Stimulated activated CD4-positive, alpha-beta T cell treated with anti-CD3 and anti-CD28 coated beads, Interleukin-15, amount 100 ng/mL, for 1 hour (primary cell): ENCODE data around the gene TMEM72.

ENCODE experiments used
- DNase-seq, 2 donors: peaks; one replicate each; pipeline ENCODE4 v3.0.0-alpha.2; 2020; ENCODE audit warnings: low read depth in 1 of 2, low spot score in 1 of 2

Gene TMEM72

GRCh38 chr10:44889834-44890233, 21.3 kb upstream of the TMEM72 start:
- no peak for DNase-seq

DNA sequence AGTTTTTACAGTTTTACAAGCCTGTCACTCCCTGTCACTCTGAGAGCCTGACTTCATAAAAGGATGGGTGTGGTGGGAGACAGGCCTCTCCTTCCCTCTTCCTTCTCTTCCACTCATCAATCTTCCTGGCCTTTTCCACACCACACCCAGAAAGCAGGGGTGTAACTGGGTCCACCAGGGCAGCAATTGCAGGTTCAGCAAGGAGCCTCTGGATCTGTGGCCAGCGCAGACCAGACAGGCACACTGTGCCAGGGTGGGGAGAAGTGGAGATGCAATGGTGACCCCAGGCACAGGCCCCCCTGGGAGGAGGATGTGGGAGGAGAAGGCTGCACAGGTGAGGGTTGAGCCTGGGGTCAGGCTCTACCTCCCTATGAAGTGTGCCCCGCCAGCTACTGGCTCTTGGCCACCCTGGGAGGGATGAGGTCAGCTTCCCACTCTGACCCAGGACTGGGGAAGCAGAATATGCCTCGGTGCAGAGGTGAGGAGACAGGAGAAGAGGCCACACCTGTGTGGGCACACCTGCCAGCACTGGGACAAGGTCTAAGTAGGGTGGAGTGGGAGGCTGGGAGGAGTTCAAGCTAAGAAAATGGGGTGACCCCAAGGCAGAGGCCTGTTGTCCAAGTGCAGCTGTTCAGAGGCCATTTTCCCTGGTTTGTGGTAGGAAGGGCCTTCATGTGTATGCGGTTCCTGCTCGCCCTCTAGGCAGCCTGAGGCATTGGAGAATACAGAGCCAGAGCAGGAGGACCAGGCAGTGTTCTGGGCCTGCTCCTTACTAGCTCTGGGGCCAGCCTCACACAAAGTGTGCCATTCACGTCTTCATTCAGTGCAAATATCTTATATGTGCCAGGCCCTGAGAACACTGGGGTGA, 20.2 kb upstream of the TMEM72 start:
- DNase-seq, result no peak

DNA sequence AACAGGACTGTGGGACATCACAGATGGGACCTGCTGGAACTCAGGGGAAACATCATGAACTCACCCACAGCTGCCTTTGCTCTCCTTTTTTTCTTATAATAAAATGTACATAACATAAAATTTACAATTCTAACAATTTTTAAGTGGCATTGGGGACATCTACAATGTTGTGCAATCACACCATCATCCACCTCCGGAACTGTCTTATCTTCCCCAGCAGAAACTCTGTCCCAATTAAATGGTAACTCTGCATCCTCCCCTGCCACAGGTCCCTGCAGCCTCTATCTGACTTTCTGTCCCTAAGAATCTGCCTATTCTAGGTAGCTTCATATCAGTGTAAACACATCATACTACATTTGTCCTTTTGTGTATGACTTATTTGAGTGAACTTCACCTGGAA, 19.4 kb upstream of the TMEM72 start:
- no peak for DNase-seq

DNA sequence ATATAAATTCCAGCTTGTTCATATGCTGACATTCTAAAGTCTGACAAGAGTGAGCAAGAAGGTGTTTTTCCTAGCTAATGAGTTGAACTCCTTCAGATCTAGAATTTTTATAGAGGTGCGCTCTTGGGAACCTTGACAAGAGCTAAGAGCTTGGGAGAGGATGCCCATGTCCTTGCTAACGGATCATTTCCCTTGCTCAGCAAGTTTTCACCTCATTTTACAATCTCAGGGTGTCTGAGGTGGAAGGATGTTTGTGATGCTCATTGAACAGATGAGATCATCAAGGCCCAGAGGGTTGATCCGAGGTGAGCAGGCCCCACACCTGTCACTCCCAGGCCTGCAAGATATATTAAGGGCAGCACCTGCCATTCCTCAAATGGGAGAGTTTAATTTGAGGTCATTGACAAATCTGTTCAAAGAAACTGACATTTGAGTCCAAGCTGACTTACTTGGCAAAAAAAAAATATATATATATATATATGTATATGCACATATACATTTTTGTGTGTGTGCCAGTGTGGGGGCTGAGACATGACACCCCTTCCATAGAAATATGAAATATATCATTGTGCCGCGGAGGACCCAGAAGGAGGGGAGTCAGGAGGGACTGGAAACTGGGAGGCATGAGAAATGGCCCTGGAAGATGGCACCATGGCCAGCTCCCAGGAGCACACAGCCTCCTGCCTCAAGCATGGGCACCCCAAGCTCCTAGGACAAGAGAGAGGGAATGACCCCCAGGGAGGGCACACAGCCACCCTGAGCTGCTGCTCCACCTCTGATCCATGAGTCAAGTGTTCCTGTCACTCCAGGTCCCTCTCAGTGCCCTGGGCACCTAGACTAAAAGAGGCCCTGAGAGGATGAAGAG, 17.3 kb upstream of the TMEM72 start:
- no peak for DNase-seq

DNA sequence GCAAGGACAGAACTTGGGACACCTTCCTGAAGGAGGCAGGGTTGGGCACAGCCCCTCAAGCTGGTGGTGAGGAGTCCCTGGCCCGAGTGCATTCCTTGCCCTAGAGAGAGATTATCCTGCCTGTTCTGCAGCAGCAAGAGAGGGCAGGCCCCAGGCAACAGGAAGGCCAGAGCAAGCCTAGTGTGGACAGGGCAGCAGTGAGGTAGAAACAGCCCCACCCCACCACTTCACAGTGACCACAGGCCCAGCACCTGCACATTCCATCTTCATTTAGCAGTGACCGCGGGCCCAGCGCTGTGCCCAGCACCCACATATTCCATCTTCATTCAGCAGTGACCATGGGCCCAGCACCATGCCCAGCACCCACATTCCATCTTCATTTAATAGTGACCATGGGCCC, 16.4 kb upstream of the TMEM72 start:
- no peak for DNase-seq

DNA sequence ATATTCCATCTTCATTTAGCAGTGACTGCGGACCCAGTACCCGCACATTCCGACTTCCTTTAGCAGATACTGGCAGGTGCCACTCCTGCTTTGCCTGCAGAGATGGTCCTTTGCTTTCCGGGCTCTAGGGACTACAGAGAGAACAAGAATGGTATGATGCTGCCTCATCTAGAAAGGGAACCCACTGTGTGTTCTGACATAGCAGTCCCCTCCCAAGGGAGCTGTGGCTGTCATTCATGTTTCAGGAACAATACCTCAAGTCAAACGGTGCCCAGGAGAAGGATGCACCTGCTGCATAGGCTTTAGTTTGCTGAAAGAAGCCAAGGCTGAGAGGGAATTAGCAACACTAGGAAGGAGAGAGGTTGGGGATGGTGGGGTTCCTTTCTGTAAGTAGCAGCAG, 15.9 kb upstream of the TMEM72 start:
- DNase-seq, result no peak

GRCh38 chr10:44897049-44897448, 14.1 kb upstream of the TMEM72 start:
- no peak for DNase-seq

DNA sequence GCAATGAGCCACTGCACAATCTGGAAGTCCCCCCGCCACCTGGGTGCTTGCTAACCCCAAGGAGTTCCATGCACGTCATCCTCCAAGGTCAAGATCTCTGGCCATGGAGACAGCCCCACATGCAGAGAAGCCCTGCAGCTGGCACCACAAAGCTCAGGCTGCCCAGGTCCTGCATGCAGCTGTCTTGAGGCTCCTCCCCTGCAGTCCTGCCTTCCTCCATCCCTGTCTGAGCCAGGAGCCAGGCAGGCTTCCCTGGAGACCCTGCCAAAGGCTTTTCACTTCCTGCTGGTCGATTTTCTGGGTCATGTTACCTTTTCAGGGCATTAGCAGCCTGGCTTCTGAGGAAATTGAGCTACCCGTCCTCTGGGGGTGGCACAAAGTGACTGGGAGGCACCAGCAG, 12.5 kb upstream of the TMEM72 start:
- DNase-seq, result no peak

DNA sequence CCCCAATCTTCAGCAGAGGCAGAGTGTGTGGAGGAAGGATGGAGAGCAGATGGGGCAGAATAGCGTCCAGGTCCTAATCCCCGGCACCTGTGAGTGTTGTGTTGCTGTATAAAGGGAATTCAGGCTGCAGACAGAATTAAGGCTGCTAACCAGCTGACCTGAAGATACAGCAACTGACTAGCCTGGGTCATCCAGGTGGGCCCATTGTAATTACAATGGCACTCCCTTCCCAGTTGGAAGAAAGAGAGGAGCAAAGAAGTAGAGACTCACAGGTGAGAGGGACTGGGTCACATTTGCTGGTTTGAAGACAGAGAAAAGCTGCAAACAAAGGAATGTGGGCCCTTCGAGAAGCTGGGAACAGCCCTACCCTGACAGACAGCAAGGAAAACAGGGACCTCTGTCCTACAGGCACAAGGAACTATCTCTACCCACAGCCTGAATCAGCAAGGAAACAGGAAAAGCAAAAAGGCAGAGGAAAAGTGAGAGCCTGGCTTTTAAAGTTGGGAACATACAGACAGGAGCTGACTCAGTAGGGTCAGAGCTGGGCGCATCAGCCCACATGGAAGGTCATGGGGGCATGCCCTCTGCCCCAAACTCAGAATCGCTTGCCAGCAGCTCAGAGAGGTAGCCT, 11.6 kb upstream of the TMEM72 start:
- DNase-seq, result no peak

DNA sequence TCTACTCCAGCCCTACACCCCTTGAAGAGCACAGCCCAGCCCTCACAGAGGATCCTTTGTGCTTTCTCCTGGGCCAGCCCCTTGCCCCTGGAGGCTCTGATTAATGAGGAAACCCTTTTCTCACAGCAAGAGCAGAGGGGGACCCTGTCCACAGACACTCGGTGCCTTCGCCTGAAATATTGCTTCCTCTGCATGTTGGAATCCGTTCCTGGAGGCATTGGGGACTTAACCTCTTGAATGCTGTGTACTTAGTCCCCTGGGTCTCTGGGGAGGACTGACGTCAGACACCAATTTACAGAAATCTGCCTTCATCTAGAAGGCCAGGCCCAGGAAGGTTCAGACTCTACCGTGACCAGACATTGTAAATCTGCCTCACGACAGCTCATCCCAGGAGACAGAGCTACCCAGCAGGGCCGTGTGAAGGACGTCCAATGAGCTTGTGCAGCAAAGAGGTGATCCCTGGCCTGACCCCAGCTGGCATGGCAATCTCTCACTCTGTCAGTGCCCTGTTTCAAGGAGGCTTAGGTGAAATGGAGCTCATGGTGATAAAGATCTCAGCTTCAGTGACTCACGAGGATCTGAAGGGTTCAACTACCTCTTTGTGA, 8.1 kb upstream of the TMEM72 start:
- DNase-seq, result no peak

- no peak for DNase-seq
Measured at GRCh38 chr10:44906486-44906885, 4.7 kb upstream of the TMEM72 start.

- no peak for DNase-seq
Measured at GRCh38 chr10:44907556-44907955, 3.6 kb upstream of the TMEM72 start.

DNA sequence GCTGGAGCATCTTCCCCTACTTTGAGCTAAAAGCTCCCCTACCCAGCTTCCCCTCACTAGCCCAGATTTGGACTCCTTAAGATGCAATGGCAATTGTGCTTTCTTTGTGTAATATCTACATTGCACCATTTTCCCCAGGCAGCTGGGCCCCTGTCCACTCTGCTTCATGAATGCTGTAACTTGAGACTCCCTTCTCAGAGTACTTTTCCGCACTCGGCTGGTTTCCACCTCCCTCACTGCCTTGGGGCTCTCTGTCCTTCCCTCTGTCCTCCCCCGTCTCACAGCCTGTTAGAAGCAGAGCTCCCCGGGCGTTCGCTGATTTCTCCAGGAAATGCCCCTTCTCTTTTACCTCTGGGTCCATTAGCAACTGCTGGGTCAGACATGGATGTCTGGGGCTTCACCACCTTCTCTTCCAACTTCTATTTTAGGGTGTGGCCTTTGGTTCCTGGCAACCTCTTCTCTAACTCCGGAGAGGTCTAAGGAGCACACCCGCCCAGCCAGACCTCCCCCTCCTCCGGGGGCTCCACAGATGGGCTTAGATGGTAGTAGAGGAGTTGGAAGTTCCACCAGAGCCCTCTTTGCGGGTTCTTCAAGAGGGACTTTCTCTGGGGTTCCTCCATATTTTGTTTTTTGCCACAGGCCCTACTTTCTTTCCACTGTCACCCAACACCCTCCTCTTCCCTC, 2.9 kb upstream of the TMEM72 start:
- no peak for DNase-seq

DNA sequence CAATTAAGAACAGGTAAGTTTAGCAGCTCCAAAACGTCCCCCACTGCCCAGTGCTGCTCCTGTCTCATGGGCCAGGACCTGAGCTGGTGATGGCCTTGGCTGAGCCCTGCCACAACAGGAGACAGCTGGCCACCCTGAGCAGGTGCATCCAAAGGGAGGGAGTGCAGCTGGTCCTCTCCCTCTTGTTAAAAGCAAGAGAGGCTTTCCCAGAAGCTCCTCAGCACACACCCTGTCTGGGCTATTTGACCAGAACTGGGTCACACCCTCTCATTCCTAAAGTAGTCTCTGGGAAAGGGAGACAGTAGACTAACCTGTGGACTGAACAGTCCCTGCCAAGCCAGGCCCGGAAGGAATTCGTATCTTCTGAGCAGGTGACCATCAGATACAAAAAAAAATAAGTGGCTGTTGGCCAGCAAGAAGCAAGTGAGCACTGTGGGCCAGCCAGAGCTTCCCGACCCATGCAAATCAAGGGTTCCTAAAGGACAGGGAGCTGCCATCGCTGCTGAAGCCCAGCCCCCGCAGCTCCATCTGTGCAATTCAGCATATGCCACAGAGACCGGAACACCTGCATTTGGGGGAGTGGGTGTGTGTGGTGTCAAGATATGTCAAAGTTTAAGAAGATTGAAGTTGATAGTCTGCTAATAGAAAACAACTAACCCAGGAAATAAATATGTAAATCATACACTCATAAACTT, 2.1 kb upstream of the TMEM72 start:
- DNase-seq, result no peak

- no peak for DNase-seq
Measured at GRCh38 chr10:44909910-44910309, 1.2 kb upstream of the TMEM72 start.

DNA sequence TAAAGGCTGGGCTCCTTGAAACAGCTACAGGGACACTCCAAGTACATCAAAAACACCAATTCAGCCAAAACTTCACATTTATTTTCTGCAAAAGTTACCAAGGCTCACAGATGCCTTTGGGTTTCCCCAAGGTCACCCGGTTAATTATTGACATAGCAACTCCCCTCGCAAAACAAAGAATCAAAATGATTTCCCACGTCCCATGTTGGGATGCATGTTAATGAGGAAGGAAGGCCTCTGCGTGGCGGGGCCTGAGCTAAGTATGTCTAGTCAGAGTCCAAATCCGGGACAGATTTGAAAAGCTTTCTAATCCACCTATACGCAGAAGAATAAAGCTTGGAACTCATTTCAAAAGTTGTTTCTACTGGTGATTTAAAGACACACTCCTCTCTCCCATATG, 535 bp upstream of the TMEM72 start:
- DNase-seq, result no peak

DNA sequence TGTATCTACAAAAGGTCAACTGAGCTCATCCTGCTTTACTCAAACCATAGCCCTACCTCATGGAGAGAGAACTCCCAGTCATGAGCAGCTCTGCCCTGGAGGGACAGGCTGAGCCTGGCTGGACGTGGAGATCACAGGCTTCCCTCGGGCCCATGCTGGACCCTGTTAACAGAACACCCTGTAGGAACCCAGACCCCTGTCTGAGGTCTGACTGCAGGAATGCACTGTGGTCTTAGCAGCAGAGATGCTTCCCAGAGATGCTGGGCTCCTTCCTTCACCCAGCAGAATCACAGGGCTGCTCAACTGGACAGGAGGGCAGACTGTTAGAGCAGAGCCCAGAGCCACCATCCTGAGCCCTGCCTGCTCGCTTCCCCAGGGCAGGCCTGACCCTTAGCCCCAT, 814 bp downstream of the TMEM72 start:
- DNase-seq, result no peak

DNA sequence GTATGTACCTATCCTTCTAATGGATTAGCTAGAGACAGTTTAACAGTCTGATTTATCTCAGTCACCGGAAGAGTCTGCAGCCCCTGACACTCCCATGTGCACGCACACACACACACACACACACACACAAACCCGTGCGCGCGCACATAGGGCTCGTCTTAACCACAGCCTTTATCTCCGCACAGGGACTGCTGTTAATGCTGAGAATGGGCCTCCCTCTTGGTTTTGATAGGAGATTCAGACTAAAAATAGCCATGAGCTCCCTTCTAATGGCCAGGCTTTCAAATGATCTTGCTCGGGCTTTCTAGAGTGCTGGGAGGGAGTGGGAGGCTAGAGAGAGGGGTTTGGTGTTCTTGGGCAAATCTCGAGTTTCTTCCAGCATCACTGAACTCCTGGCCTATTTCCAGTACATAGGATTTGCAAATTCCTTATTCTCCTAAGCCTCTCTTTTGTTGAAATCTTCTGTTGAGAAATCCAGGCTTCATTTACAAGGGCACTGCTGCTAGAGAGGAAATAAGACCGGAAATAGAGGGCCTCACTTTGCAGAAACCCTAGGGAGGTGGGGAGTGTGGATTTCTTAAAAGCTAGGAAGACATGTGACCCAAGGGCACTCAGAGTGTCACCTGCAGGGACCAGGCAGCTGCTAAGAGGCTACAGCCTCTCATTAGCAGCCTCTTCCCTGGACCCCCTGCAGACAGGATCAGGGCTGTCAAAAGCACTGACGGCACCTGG, 2.4 kb downstream of the TMEM72 start:
- DNase-seq, result no peak

DNA sequence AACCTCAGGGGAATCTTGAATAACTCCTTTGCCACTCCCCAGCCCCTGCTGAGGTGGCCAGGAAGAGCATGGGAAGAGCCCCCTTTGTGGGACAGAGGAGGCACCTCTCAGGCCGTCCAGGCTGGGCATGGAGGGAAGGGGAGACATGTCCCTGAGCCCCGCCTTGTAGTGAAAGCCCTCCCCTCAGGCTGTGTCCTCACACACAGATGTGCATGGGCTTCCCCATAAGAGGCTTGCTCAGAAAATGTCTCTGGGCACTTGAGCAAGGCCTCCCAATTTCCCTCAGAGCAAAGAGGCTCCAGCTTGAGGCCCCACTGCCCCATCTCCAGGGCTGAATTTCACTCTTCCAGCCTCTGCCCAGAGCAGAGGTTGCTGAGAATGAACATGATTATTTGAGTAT, 3.8 kb downstream of the TMEM72 start:
- no peak for DNase-seq

DNA sequence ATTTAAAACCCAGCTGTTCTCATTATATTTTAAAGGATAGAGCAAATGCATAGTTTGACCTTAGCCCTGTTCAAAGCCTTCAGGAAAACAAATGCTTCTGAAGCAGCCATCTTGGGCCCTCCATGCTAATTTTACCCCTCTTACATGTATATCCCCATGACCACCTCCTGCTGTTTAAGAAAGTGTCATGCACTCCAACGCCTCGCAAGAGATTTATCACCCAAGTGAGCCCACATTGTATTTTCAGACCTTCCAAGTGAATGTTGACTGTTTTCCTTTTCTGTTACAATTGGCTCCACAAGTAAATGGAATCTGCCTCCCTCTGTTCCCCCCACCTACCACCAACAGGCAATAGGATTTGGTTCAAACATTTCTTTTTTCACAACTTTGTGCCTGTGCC, 5.3 kb downstream of the TMEM72 start:
- no peak for DNase-seq
